A549 (cell line): Measurements from ENCODE around the gene DMRT3.

Experiments used
- CHD2 ChIP-seq: fragments of 150-350 bp; IDR thresholded peaks from 2 replicates; pipeline ENCODE4 v1.6.1; 2014; ENCODE audit warnings: low read length; ENCODE audit not compliant: partially characterized antibody
- ESRRA ChIP-seq: fragments of 150-350 bp; IDR thresholded peaks from 2 replicates; pipeline ENCODE4 v1.6.1; 2014; ENCODE audit warnings: mild to moderate bottlenecking, low read length, borderline replicate concordance
- HDAC2 ChIP-seq: fragments of 200-600 bp; sonication (generic); IDR thresholded peaks from 2 replicates; pipeline ENCODE4 v1.6.1; 2016
- HMGXB4 ChIP-seq: fragments of 250-450 bp; sonication (Bioruptor Pico); IDR thresholded peaks from 2 replicates; pipeline ENCODE4 v1.5.0; 2021; ENCODE audit warnings: mild to moderate bottlenecking, moderate library complexity, borderline replicate concordance
- JUNB ChIP-seq: fragments of >200 bp; sonication (Bioruptor Twin); formaldehyde crosslinking; IDR thresholded peaks from 2 replicates; pipeline ENCODE4 v1.6.1; 2016
- MYC ChIP-seq: IDR thresholded peaks from 2 replicates; pipeline ENCODE4 v1.6.1; 2012; ENCODE audit warnings: mild to moderate bottlenecking, inconsistent platforms, low read length, improper control_type of control experiment, borderline replicate concordance
- NFE2L2 ChIP-seq: fragments of 150-350 bp; conservative IDR thresholded peaks from 2 replicates; pipeline ENCODE4 v1.6.1; 2014; ENCODE audit warnings: low read length
- POLR2A ChIP-seq: IDR thresholded peaks from 2 replicates; pipeline ENCODE4 v1.6.1; 2012; ENCODE audit warnings: mild to moderate bottlenecking, low read length
- RCOR1 ChIP-seq: fragments of 150-350 bp; IDR thresholded peaks from 2 replicates; pipeline ENCODE4 v1.6.1; 2014; ENCODE audit warnings: antibody characterized with exemption, low read length, low read depth
- SMC3 ChIP-seq: fragments of >200 bp; sonication (Bioruptor Twin); formaldehyde crosslinking; IDR thresholded peaks from 3 replicates; pipeline ENCODE4 v1.6.1; 2018; ENCODE audit warnings: inconsistent platforms
- TF ChIP-seq, protein P1 (sequence below): fragments of >200 bp; sonication (Bioruptor Twin); formaldehyde crosslinking; IDR thresholded peaks from 3 replicates; pipeline ENCODE4 v1.5.1; 2016
- TF ChIP-seq, protein P2 (sequence below): IDR thresholded peaks from 2 replicates; pipeline ENCODE4 v1.6.1; 2012

DNA sequence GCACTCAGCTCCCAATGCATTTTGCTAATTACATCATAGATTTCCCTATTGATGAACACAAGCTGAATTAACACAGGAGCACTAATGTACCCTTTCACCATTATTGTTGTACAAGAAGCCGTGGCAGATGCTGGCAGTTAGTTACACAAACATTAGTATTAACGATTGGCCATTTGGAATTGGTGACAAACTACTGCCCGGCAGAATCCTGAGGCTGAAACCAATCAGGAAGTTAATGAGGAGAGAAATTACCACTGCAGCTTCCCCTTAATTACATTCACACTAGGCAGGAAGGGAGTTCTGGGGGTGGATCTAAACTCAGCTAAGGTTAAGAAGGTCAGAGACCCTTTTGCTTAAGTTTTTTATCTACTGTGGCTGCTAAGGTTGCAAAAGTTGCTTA, 9.6 kb upstream of the DMRT3 start:
- TF ChIP-seq, protein P1, sequence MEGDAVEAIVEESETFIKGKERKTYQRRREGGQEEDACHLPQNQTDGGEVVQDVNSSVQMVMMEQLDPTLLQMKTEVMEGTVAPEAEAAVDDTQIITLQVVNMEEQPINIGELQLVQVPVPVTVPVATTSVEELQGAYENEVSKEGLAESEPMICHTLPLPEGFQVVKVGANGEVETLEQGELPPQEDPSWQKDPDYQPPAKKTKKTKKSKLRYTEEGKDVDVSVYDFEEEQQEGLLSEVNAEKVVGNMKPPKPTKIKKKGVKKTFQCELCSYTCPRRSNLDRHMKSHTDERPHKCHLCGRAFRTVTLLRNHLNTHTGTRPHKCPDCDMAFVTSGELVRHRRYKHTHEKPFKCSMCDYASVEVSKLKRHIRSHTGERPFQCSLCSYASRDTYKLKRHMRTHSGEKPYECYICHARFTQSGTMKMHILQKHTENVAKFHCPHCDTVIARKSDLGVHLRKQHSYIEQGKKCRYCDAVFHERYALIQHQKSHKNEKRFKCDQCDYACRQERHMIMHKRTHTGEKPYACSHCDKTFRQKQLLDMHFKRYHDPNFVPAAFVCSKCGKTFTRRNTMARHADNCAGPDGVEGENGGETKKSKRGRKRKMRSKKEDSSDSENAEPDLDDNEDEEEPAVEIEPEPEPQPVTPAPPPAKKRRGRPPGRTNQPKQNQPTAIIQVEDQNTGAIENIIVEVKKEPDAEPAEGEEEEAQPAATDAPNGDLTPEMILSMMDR, result no peak
- no peak for TF ChIP-seq POLR2A
- TF ChIP-seq CHD2, result no peak
- TF ChIP-seq HDAC2, result no peak
- TF ChIP-seq MYC, result no peak
- TF ChIP-seq SMC3, result no peak
- no peak for TF ChIP-seq NFE2L2
- no peak for TF ChIP-seq RCOR1
- TF ChIP-seq JUNB, result no peak
- TF ChIP-seq HMGXB4 (CRISPR knock-in tag), result no peak
- TF ChIP-seq ESRRA, result no peak
- TF ChIP-seq, protein P2, sequence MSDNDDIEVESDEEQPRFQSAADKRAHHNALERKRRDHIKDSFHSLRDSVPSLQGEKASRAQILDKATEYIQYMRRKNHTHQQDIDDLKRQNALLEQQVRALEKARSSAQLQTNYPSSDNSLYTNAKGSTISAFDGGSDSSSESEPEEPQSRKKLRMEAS, result no peak
